ENCODE results near the gene AK2. TPM values are rescaled to one million over a fixed set of nuclear protein-coding genes. Genes with fewer than 3 reads are reported as not detected.
A peak's percentile ranks its signal among the peaks of the same experiment; 100 is the strongest.

The AK2 gene
- total RNA-seq, 1 donor from 2014 or later: 164 TPM

GRCh38 chr1:32969566-32969965 lies 67.1 kb downstream of the AK2 start:
- ATAC-seq: no peak

- ATAC-seq: no peak
These were observed 68.7 kb downstream of the AK2 start for GRCh38 chr1:32967888-32968568.

GRCh38 chr1:32966900-32967299 lies 69.8 kb downstream of the AK2 start:
- ATAC-seq: no peak

- no peak for ATAC-seq
These were observed 71.4 kb downstream of the AK2 start for GRCh38 chr1:32965251-32965747.

GRCh38 chr1:32964461-32965250 lies 72.0 kb downstream of the AK2 start, which contains the start of gene RNF19B:
RNF19B (minus strand) TSS chr1:32964809; CDS start chr1:32964685, 124 bp downstream.
- peak; percentile 94 for ATAC-seq

GRCh38 chr1:32963746-32964460 lies 72.8 kb downstream of the AK2 start:
- ATAC-seq: peak; percentile 80

GRCh38 chr1:32962248-32962896 lies 74.3 kb downstream of the AK2 start:
- no peak for ATAC-seq

GRCh38 chr1:32960819-32961355 lies 75.8 kb downstream of the AK2 start:
- no peak for ATAC-seq

GRCh38 chr1:32960342-32960741 lies 76.3 kb downstream of the AK2 start:
- ATAC-seq: no peak

GRCh38 chr1:32958827-32959226 lies 77.9 kb downstream of the AK2 start:
- ATAC-seq: no peak

Other genes starting within 250 kb of the AK2 start
- gene YARS1, start 219.5 kb downstream of the AK2 start, total RNA-seq: 93.3 TPM
- 16.5 TPM for gene S100PBP, start 219.2 kb downstream of the AK2 start, total RNA-seq
- gene FNDC5, start 166.0 kb downstream of the AK2 start, total RNA-seq: not detected
- gene HPCA, start 150.4 kb downstream of the AK2 start, total RNA-seq: not detected
- gene TMEM54, start 135.5 kb downstream of the AK2 start, total RNA-seq: 127 TPM
- gene RNF19B, start 72.1 kb downstream of the AK2 start, total RNA-seq: 45.3 TPM
- gene AZIN2, start 44.3 kb upstream of the AK2 start, total RNA-seq: 1.4 TPM
- gene TRIM62, start 145.2 kb upstream of the AK2 start, total RNA-seq: 3.9 TPM
- 14.0 TPM for gene ZNF362, start 219.6 kb upstream of the AK2 start, total RNA-seq